ENCODE data around the gene PLK1. TPM values are rescaled to one million over a fixed set of nuclear protein-coding genes. Genes with fewer than 3 reads are reported as not detected.

PLK1 gene
- total and polyA plus RNA-seq, 2 of the 4 experiments (the other 2 are of a cell fraction): 19.4 to 59.0 TPM

GRCh38 chr16:23667355-23667659 is 11.4 kb upstream of the PLK1 start:
- dilution Hi-C loops (cut with HindIII; ENCODE audit: low sequenced_read_pairs, unreplicated experiment): no loop called here
- no peak for ATAC-seq (ENCODE audit: low read depth)
- in situ Hi-C loops (cut with MboI; ENCODE audit: low sequenced_read_pairs): no loop called here

More at GRCh38 chr16:23667355-23667659, 11.4 kb upstream of the PLK1 start:
- Histone ChIP-seq H4K20me1 (ENCODE audit: insufficient read depth, low read length) (peaks cover 17% of the 10 kb centered on the region; the same call in 1 of the 2 replicates), H3K27me3 (ENCODE audit: control insufficient read depth, insufficient read depth, low read length) (no peaks in the 10 kb centered on the region), H3K4ac (ENCODE audit: low read depth, low read length) (no peak overlapping the region), H3K14ac (replicated peaks; ENCODE audit: low read depth, low read length) (no peak overlapping the region), H4K5ac (ENCODE audit: low read depth, low read length) (peak overlapping the region; percentile 80; the same call in 1 of the 2 replicates), H4K8ac (ENCODE audit: low read depth in 2 of 2, low read length in 2 of 2) (no peak overlapping the region), H3K27ac (ENCODE audit: insufficient read depth, low read length) (peak overlapping the region; percentile 85; the same call in 1 of the 2 replicates), H3K18ac (ENCODE audit: low read depth, low read length) (peak overlapping the region; percentile 72; the same call in 1 of the 2 replicates), H2BK5ac (ENCODE audit: low read depth, low read length, poor library complexity, severe bottlenecking) (no peak overlapping the region), H3K9me3 (ENCODE audit: control insufficient read depth, insufficient read depth, low read length) (no peaks in the 10 kb centered on the region), H2BK20ac (ENCODE audit: low read depth, low read length) (no peak overlapping the region; the same call in 1 of the 2 replicates), H3K79me1 (ENCODE audit: low read depth in 1 of 2, low read length in 2 of 2) (peaks cover 22 to 46% of the 10 kb centered on the region in 2 experiments), H2AFZ (replicated peaks; ENCODE audit: low read length, poor library complexity) (no peak overlapping the region), H3K23ac (ENCODE audit: low read depth, low read length) (no peak overlapping the region), H2BK15ac (ENCODE audit: low read depth, low read length) (no peak overlapping the region), H4K91ac (ENCODE audit: insufficient read depth, low read depth, low read length) (no peak overlapping the region), H2BK120ac (ENCODE audit: low read depth, low read length) (no peak overlapping the region), H3K56ac (ENCODE audit: extremely low read depth, insufficient read depth, low read length) (no peak overlapping the region), H3K36me3 (ENCODE audit: control insufficient read depth, insufficient read depth, low read length) (peaks cover 42% of the 10 kb centered on the region), H2AK5ac (ENCODE audit: low read depth, low read length) (peak overlapping the region; percentile 21; the same call in 1 of the 2 replicates), H3K9ac (ENCODE audit: low read depth, low read length) (no peak overlapping the region), H3K4me1 (ENCODE audit: control insufficient read depth, insufficient read depth, low read length) (peaks cover 29% of the 10 kb centered on the region), H3K4me2 (ENCODE audit: low read depth, low read length) (no peak overlapping the region; the same call in 1 of the 2 replicates), H3K4me3 (ENCODE audit: insufficient read depth, low read depth, low read length) (no peak overlapping the region), H3K9me1 (ENCODE audit: insufficient read depth, low read length) (peaks cover 31% of the 10 kb centered on the region), H2AK9ac (replicated peaks; ENCODE audit: low read depth, low read length, poor library complexity) (no peak overlapping the region)
- no CpG with 5 or more reads among the region's 6 CpGs for WGBS, 2 experiments (ENCODE audit: extremely low coverage in 2 of 2, insufficient read length in 1 of 2)
- intact Hi-C loops (cut with micrococcal nuclease): loop anchor here (10.0 kb wide), 1 partner anchor 837 kb away; no protein-coding TSS in a partner anchor
- BruUV-seq (replicated peaks): no TSS peak
- DNase-seq: no peak
- TF ChIP-seq BHLHE40 (IDR thresholded peaks at IDR 0.05; ENCODE audit: low read depth, low read length): no peak
- TF ChIP-seq RFX5 (IDR thresholded peaks at IDR 0.05; ENCODE audit: low read depth, low read length): no peak
- no peak for TF ChIP-seq MAFK (IDR thresholded peaks at IDR 0.05; ENCODE audit: low read depth, low read length)
- no peak for TF ChIP-seq RAD21 (IDR thresholded peaks at IDR 0.05; ENCODE audit: low read length)
- CTCF ChIA-PET: no interaction called here
- POLR2A ChIA-PET (ENCODE audit: unreplicated experiment): no interaction called here

All from IMR-90 (cell line).